GM08714 (cell line): ENCODE results near the gene OBSCN.

Experiments used
- H3K4me3 ChIP-seq: fragments of 200-500 bp; sonication (Bioruptor generic); 2 replicates; pipeline ENCODE4 v1.5.1; 2014; ENCODE audit warnings: mild to moderate bottlenecking, low read length, inconsistent platforms
- ZNF274 ChIP-seq: IDR thresholded peaks from 2 replicates; pipeline ENCODE4 v1.6.1; 2012; ENCODE audit warnings: mild to moderate bottlenecking, low read depth, low read length

The OBSCN gene

DNA sequence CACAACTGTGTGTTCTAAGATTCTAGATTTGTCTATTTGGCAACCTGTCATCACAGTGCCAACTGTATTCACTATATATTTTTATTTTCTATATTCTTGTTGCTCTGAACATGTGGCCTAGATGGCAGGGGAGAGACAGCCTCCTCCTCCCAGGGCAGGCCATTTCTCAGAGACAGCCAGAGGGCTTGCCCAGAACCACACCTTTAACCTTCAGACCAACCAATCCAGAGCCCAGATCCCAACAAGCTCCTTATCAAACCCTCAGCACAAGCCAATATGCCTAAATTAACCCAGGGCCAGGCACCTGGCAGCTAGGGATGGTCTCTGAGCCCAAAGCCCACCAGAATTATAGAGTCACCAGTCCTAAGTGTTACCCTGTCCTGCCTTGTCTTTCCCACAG lies 179.5 kb downstream of the OBSCN start:
- no peak overlapping the region for H3K4me3 ChIP-seq
- no peak for TF ChIP-seq ZNF274

DNA sequence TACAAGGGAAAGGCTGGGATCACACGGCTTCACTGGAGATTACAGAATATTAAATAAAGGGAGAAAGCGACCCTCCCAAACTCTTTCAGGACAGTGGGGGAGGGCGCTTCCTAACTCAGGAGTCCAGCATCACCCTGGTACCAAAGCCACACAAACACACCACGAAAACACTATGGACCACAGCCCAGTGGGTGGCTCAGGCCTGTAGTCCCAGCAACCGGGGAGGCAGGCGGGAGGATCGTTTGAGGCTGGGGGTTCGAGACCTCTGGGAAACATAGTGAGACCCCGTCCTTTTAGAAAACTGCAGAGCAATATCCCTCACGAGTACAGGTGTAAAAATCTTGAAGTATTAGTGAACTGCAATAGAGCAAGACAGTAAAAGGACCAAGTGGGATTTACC lies 182.8 kb downstream of the OBSCN start:
- no peak for TF ChIP-seq ZNF274
- H3K4me3 ChIP-seq, result no peak overlapping the region

DNA sequence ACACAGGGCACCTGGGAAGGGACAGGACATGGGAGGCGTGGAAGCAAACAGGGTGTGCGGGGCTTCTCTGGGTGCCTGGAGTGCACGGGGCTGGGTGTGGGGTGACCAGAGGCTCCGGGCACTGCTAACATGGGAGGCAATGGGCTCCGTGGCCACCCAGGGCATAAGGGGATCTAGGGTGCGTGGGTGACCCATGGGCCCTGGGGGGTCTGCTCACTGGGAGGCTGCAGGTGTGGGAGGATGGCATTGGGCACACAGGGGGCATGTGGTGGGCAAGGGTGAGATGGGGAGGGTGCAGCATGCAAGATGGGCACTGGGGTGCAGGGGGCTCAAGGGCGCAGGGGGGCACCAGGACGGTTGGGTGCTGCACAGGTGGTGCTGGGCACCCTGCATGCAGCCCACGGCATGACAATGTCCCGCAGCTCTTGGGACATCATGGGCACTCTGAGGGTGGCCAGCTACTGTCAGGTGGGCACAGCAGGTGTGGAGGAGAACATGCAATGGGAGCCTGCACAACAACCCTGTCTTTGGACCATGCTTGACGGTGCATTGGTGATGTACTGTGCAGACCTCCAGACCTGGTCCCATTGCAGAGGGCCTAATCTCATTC lies 183.7 kb downstream of the OBSCN start:
- H3K4me3 ChIP-seq, result no peak overlapping the region
- no peak for TF ChIP-seq ZNF274

- TF ChIP-seq ZNF274, result no peak
- H3K4me3 ChIP-seq, result no peak overlapping the region
Observed at GRCh38 chr1:228392111-228392936, 184.5 kb downstream of the OBSCN start.

GRCh38 chr1:228393268-228393701 lies 185.4 kb downstream of the OBSCN start:
- no peak overlapping the region for H3K4me3 ChIP-seq
- no peak for TF ChIP-seq ZNF274

DNA sequence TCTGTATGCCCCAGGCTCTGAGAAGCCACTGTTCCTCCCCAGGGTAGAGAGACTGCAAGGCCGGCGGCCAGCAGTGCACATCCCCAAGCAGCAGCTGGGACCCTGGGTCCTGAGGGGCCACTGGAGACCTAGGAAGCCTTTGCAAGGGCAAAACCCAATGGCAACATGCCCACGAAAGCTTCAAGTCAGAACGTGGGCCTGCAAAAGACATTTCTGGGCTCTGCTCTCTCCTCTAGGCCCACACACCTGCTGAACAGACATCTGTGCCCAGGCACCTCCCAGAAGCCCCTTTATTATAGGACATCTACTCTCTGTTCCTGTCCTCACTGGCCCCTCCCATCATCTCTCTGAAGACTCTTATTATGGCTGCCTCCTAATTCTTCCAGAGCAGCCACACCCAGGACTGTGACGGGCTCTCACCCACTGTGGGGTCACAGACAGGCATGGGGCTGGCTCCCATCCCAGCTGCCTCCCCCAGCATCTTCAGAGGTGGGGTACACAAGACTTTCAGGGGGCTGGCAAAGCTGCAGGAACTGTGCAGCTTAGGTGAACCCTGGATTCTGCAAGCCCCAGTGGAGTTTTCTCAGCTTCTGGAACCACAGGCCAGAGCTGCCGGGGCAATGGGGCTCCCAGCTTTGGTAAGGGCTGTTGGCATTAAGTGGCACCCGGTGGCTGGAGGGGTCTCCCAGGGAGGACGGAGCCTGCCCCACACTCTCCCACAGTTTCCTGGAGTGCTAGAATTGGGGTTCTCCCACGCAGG lies 186.1 kb downstream of the OBSCN start:
- TF ChIP-seq ZNF274, result no peak
- H3K4me3 ChIP-seq, result no peak overlapping the region

DNA sequence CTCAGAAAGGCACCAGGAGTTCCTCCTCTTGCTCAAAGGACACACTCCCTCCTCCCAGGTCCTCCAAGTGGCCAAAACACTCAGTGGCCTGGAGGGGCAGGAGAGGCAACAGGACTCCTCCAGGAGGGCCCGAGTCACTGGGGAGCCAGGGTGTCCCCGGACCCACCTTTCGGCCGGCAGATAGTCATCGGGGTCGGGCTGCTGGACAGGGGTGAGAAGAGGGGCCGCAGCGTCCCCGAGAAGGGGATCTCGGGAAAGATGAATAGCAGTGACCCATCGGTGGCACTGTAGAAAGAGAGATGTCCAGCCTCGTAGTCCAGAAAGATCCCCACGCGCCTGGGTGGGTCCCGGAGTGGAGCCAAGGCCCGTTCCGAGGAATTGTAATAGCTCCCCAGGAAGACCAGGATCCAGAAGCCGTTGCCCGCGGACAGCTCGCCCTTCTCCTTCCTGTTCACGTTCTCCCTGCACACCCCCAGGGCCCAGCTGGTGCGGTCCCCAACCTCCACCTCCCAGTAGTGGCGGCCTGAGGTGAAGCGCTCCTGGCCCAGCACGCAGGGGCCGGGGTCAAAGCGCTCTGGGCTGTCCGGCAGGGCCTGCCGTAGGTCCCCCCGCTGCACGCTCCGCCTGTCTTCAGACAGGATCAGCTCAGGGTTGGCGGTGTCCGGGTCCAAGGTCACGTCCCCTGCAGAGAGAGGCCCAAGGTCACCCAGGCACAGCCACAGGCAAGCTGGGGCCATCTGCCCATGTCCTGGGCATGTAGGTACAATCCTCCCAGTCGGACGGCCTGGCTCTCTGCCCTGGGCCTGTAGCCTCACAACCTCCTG lies 186.9 kb downstream of the OBSCN start:
- no peak for TF ChIP-seq ZNF274
- H3K4me3 ChIP-seq, result no peak overlapping the region

DNA sequence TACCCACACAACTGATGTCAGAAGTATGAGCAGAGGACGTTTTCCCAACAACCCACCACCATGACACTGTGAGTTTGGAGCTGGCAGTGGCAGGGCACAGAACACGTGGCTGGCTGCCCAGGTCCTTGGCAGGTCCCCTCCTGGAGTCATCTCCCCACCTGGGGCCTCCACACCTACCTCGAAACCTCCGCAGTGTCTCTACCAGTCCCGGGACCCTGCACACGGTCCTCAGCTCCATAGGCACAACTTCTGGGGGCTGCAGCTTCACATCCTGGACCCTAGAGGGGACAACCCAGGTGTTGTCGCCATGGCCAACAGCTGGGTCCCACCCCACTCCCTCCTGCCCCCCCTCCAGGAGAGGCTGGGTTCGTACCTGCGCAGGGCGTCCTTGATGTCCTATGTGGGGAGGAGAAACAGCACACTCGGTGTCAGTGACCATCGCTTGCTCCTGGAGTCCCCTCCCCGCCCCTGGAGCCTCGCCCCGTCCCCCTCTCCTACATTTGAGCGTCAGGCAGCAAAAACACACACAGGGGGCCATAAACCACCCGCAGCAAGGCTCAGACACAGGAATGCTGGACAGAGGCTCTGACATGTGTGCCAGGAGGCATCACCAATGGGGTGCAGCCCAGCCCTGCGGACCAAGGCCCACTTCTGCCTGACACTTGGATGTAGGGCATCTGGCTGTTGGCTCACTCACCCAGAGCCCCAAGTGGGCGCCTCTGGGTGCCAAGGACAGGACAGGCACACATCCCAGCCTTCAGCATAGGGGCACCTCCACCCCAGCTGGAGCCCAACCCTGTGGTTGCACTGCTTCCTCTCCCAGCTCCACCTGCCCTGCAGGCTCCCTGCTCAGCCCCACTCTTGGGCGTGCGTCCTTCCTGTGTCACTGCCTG lies 189.2 kb downstream of the OBSCN start:
- H3K4me3 ChIP-seq, result no peak overlapping the region
- no peak for TF ChIP-seq ZNF274

- H3K4me3 ChIP-seq, result no peak overlapping the region
- no peak for TF ChIP-seq ZNF274
Observed at GRCh38 chr1:228397966-228398365, 190.1 kb downstream of the OBSCN start.

GRCh38 chr1:228398741-228399461 lies 191.1 kb downstream of the OBSCN start:
- no peak overlapping the region for H3K4me3 ChIP-seq
- TF ChIP-seq ZNF274, result no peak

- H3K4me3 ChIP-seq, result no peak overlapping the region
- TF ChIP-seq ZNF274, result no peak
Observed at GRCh38 chr1:228399531-228400236, 191.8 kb downstream of the OBSCN start.

- TF ChIP-seq ZNF274, result no peak
Observed at GRCh38 chr1:228400237-228400651, 192.4 kb downstream of the OBSCN start.

More at GRCh38 chr1:228400237-228400651, 192.4 kb downstream of the OBSCN start:
- no peak overlapping the region for H3K4me3 ChIP-seq
